ENCODE measurements around the gene RPL9.
"Not testable (repeated sequence)": the region's sequence is repeated elsewhere in the genome, so short reads cannot be mapped to it uniquely, and the experiment has no call there.

RPL9 gene

DNA sequence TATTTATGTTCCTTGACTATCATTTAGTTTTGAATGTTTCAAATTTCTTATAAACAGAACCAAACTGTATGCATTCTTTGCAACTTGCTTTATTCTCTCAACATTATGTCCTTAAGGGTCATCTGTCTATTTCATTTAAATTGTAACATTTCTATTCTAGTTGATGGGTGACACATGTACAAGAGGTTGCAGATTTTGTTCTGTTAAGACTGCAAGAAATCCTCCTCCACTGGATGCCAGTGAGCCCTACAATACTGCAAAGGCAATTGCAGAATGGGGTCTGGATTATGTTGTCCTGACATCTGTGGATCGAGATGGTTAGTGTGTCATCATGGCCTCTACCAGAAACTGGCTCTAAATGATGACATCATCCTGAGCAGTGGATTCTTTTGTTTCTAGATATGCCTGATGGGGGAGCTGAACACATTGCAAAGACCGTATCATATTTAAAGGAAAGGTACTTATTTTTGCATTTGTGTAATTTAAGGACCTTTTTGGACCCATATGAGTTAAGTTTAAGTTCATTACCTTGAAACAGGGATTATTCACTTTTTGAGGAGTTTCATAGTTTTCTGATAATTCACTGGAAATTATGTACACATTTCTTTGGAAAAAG lies 6.3 kb upstream of the RPL9 start:
- peak; percentile 51 for DNase-seq

DNA sequence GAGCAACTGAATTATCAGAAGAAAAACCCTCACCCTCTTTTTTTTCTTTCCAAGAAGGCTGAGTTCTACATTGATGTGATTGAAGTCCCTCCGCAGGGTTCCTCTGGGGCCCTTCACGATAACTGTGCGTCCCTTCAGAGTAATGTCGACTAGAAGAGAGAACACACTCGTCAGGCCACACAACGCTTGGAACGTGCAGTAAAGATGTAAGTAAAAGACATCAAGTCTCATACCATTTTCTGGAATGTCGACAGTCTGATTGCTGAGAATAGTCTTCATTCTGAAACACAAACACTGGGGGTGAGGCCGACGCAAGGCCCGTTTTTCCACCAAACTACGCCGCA lies 589 bp downstream of the RPL9 start:
- DNase-seq = not testable (repeated sequence)

DNA sequence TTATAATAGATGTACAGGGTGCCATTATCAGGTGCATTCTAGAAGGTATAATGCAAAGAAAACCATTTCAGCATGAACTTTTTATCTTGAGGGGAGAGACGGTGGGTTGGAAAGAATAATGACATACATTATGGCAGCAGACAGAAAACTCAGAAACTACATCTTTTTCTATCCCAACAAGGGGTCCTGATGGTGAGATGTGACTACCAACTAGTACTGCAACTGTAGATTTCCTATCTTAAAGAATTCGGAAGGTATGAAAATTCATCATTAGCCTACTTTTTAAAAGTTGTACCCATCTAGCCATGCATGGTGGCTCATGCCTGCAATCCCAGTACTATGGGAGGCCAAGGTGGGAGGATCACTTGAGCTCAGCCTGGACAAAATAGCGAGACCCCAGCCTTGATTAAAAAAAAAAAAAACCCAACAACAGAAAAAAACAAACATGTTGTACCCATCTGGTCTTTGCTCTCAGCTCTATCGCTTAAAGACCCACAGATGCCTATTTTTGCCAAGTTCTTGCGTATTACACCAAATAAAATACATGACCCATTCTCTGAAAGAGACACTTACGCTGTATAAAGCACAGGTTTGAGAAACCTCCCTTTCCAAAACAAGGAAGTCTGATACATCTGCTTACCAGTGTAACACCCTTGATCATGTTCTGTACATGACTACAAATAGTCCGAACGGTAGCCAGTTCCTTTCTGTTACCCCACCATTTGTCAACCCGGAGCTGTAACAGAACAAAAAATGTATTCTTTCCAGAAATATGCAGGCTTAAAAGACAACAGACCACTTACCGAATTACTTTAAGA lies 1.6 kb downstream of the RPL9 start:
- DNase-seq = no peak

DNA sequence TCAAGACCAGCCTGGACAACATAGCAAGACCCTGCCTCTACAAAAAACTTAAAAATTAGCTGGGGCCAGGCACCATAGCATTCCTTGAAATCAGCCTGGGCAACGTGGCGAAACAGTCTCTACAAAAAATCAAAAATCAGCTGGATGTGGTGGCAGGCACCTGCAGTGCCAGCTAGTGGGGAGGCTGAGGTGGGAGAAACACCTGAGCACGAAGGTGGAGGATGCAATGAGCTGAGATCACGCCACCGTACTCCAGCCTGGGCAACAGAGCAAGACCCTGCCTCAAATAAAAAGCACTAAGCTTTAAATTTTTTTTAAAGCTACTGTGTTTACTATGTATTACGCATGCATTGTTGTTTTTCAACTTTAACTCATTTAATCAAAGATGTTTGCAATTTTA lies 3.2 kb downstream of the RPL9 start:
- DNase-seq = no peak

DNA sequence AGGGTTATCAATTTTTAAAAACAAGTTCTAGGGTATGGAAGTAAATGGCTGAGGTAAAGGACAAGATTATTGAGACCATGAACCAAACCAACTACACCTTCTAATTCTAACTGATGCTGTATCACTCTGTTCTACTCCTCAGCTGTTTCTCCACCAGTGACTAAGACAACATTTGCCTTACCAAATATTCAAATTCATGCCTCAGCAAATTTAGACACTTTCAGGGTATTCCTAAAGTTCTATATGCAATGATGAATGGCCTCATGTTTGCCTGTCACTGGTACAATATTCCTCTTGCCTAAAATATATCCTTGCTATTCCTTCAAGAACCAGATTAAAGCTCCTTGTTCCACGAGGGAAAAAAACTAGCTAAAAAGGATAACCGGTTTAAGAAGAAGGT lies 5.0 kb downstream of the RPL9 start:
- DNase-seq = no peak

DNA sequence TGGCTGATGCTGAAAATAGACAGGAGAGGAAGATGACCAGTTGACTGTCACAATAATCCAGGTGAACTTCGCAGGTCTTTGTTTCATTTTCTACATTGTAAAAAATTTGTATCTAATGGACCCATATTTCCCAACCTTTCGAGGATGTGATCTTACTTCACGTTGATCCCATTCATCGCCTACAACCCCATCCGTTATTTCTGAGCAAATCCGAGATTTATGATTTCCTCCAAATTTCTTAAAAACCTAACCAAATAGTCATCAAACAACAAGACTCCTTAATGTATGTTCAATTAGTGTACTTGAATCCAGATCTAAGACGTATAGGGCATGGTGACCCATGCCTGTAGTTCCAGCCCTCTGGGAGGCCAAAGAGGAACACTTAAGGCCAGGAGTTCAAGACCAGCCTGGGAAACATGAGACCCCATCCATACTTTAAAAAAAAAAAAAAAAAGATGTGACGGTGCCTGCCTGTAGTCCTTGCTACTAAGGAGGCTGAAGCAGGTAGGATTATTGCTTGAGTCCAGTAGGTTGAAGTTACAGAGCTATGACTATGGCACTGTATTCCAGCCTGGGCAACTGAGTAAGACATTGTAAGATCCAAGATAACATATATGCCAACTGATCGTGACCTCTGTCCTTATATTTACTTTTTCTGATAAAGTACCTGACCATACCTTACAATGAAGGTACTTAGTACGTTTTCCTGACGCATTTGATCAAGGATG lies 5.7 kb downstream of the RPL9 start:
- no peak for DNase-seq

DNA sequence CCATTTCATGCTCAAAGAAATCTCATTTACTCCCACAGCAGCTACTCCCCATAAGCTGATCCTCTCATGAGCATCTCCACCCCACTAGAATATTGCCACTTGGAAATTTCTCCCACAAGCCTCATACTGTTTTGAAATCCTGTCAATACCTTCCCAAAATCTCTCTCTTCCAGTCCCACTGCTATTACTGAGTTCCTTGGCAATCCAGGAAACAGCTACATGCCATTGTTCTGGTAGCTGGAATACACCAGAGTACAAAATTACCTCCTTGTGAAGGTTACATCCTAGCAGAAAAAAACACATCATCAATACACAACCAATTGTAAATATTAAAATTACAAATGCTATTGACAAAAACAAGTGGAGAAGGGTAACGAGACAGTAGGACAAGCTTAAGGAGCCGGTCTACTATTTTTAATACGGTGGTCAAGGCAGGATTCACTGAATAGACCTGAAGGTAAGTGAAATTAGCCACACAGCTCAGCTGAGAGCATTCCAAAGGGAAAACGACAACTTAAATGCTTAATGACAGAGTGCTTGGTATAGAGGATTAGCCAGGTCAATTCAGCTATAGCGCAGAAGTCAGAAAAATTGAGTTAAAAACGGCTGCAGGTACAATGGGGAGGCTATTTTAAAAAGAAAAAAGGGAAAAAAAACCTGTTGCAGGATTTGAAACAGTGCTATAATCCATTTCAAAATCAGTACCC lies 6.4 kb downstream of the RPL9 start:
- DNase-seq = no peak

DNA sequence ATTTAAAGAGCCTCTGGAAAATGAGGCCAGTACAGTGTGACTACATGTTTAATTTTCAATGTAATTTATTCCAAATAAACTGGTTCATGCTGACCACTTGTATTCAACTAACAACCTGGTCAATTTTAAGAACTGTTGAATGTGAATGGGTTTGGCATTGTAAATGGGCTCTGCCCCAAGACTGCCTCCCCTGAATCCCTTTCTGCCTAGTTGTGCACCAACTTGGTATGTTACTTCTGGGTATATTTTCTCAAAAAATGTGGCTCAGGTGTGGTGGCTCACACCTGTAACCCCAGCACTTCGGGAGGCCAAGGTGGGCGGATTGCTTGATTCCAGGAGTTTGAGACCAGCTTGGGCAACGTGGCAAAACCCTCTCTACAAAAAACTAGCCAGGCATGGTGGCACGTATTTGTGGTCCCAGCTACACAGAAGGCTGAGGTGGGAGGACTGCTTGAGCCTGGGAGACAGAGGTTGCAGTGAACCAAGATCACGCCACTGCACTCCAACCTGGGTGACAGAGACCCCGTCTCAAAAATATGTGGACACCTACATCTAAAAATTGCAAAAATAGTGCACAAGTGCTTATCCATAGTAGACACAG lies 7.2 kb downstream of the RPL9 start:
- DNase-seq = no peak

DNA sequence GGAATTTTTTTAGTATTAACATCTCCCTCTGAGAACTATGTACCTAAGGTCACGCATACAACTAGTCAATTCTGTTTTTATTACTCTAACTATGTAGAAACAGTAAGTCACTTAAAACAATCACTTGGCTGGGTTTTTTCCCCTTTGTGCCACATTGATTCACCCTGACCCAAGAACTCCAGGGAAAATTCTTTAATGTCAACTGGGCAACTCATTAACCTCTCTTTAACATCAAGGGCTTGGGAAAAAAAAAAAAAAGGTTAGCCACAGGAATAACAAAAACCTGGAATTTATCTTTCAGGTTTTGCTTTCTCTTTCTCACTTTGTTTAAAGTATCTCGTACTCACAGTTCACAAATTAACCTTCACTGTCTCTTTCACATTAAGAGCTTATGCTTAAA lies 8.1 kb downstream of the RPL9 start:
- DNase-seq = no peak

DNA sequence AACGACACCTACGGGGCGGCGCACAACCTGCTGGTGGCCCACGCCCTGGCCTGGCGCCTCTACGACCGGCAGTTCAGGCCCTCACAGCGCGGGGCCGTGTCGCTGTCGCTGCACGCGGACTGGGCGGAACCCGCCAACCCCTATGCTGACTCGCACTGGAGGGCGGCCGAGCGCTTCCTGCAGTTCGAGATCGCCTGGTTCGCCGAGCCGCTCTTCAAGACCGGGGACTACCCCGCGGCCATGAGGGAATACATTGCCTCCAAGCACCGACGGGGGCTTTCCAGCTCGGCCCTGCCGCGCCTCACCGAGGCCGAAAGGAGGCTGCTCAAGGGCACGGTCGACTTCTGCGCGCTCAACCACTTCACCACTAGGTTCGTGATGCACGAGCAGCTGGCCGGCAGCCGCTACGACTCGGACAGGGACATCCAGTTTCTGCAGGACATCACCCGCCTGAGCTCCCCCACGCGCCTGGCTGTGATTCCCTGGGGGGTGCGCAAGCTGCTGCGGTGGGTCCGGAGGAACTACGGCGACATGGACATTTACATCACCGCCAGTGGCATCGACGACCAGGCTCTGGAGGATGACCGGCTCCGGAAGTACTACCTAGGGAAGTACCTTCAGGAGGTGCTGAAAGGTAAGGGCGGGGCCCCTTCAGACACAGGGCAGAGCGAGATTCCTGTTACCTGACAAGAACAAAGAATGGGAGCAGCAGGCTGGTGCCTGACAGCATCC lies 11.7 kb downstream of the RPL9 start:
- DNase-seq = peak; percentile 45

DNA sequence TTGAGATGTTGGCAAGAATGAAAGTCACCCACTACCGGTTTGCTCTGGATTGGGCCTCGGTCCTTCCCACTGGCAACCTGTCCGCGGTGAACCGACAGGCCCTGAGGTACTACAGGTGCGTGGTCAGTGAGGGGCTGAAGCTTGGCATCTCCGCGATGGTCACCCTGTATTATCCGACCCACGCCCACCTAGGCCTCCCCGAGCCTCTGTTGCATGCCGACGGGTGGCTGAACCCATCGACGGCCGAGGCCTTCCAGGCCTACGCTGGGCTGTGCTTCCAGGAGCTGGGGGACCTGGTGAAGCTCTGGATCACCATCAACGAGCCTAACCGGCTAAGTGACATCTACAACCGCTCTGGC lies 12.3 kb downstream of the RPL9 start:
- DNase-seq = no peak

DNA sequence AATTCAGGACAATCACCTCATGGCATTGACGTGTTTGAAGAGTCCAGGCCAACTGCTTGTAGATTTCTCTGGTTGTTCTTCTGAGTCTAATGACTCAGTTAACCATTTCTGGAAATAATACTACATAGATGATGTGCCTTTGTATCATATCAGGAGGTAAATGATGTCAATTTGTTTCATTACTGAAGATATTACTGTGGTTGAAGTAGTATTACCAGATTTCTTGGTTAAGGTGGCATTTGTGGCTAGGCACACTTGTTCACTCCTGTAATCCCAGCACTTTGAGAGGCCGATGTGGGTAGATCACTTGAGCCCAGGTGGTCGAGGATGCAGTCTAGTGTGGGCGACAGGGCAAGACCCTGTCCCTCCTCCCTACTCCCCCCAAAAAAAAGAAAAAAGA lies 15.7 kb downstream of the RPL9 start:
- no peak for DNase-seq

DNA sequence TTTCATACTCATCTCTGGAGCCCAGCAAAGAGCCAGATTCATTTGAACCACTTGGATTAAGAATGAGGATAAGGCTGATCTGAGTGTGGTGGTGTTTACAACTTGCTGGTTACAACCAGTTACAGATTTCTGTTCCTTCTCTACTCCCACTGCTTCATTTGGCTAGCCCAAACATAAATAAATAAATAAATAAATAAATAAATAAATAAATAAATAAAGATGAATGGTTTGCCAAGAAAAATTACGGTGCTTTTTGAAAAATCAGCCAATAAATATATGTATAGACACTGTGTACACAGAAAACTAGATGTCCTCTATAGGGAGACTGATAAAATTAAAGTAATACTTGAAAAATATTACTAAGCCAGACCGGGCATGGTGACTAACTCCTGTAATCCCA lies 17.1 kb downstream of the RPL9 start:
- no peak for DNase-seq

DNA sequence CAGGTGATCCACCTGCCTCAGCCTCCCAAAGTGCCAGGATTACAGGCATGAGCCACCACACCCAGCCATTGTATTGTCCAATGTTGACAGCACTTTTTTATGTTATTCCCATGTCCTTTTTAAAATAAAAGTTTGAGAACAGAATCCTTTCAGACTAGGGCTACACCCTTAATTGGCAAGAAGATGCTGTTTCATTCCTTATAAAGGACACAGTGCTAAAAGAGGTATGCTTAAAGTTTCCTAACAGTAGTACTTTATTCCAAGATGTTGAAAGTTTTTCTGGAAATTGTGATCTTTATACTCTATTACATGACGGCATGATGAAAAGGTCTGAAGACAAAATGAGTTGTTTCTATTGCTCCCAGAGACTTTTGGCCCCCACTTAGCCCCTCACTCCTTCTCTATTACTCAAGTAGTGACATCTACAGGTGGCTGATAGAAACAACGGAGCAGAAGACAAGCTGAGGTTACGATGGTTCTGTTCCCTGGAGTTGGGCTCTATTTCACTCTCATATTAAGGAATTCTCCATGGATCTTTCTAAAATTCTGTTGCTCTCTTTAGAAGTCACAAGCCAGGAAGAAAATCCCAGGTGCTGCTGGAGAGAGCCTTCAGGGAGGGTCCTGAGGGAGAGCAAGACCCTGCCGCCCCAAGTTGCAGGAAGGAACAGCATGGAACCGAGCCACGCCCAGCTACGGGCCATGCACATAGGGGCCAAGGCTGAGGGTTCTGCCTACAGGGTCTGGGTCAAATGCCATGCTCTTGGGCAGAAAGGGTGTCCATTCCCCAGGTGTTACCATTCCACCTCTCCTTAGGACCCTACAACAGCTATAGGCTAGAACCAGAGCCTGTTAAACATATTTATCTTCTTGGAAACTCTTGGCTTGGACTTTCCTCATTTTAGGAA lies 22.8 kb downstream of the RPL9 start:
- DNase-seq = no peak

DNA sequence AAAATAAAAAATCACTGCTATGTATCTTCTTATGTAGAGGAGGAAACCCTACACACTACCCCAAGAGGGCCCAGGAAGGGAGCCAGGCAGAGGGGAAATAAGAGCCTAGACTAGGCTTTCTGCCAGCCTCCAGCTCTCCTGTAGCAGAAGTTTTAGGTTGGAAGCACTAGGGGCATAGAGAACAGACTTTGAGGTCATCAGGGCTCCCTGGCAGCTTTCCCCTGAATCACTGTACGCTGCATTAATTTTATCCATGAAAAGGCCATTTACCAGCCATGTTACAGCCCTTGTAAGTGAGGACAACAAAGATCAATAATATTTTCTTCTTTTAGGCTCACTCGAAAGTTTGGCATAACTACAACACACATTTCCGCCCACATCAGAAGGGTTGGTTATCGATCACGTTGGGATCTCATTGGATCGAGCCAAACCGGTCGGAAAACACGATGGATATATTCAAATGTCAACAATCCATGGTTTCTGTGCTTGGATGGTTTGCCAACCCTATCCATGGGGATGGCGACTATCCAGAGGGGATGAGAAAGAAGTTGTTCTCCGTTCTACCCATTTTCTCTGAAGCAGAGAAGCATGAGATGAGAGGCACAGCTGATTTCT lies 24.7 kb downstream of the RPL9 start:
- DNase-seq = no peak

DNA sequence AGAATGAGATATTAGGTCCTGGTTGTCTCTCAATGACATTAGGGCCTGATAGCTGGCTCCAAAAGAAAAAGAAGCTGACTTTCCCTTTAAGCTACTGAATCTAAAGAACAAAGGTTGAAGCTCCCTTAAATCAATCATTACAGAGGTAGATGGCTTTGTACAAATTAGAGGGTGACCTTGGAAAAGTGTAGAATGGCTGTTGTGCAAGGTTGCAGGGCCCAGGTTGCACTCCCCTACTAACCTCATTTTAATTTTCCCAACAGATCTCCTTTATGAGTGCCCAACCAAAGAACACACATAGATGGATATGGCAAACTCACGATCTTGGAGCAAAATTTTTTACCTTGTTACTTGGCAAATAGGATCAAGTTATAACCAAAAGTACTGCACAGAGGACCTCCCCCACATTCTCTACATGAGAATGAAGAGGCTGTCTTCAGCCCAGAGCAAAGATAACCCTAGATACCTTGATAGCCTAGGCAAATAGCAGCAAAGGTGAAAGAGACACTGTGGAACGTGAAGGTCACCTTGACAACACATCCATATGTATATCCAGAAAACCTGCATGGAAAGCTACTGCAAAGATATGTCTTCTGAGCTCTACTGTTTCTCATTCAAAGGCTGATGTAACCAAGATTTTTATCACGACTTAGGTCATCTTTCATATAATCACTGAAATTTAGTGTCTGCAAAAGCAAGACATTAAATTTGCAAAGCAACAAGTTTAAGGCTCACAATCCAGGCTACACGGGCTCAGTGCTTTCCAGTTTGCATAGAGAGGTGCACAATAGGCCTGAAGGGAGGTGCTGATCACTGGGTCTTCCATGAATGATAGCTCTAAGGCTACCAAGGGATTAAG lies 29.0 kb downstream of the RPL9 start:
- no peak for DNase-seq

DNA sequence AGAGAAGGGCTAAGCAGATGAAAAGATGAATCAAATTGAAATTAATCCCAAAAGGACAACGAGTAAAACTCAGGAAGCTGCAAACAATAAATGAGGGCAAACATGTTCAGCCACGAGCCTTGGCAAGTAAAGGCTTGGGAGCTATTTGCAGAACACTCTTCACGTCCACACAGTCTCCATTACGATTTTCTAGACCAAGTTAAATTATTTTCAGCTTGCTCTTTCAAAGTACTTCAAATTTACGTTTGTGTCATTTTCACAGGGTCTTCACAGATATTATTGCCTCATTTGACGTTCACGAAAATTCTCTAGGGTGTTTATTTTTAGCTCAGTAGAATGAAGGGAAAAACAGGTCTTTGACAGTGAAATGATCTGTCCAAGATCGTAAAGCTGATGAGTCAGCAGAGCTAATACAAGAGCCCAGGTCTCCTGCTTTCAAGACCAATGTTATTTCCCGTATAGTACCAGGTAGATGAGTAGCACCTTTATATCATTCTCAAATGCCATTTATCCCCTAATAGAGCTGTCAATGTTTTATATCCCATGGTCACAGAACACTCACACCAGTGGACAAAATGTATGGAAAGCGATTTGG lies 31.1 kb downstream of the RPL9 start:
- DNase-seq = no peak

DNA sequence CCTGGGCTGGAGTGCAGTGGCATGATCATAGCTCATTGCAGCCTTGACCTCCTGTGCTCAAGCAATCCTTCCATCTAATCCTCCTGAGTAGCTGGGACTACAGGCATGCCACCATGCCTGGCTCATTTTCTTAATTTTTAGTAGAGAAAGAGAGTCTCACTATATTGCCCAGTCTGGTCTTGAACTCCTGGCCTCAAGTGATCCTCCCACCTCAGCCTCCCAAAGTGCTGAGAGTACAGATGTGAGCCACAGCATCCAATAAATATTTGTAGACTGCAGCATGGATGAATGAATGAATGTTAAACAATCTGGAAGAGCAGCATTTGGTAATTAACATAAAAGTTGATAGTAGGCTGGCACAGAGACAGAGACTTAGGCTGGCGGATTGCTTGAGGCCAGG lies 32.0 kb downstream of the RPL9 start:
- no peak for DNase-seq

DNA sequence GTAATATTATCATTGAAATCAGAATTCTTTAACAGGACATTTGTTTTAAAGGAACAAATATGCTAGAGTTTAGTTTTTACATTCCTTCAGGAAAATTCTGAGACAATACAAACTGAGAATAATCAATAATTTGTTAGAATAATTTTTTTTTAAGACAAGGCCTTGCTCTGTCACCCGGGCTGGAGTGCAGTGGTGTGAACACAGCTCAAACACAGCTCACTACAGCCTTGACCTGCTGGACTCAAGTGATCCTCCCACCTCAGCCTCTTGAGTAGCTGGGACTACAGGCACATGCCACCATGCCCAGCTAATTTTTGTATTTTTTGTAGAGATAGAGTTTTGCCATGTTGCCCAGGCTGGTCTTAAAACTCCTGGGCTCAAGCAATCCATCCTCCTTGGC lies 33.4 kb downstream of the RPL9 start:
- not testable (repeated sequence) for DNase-seq

DNA sequence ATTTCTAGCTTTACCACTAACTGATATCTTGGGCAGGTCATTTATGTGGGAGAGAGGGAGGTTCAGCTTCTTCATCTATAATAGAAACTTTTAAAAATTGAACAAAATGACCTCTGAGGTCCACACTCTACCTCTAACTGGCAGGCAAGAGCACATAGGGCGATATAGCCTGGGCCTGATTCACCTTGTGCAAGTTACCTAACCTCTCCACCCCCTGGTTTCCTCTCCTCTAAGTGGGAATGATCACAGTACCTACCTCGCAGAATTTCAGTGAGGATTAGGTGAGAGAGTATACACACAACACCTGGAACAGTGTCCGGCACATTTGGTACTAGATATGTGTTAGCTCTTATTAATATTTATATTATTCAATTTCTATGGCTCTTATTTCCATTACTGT lies 36.5 kb downstream of the RPL9 start:
- no peak for DNase-seq

Data from inflammatory macrophage treated with lipopolysaccharide for 4 hours (primary cell).